Measurements from ENCODE around the gene SFXN3.

The SFXN3 gene

GRCh38 chr10:101060036-101060950, 29.3 kb downstream of the SFXN3 start:
- TF ChIP-seq GATA2 (IDR thresholded peaks at IDR 0.05; ENCODE audit: low read depth, low read length), result no peak
- TF ChIP-seq GATA3 (IDR thresholded peaks at IDR 0.05; ENCODE audit: low read depth, low read length), result no peak

DNA sequence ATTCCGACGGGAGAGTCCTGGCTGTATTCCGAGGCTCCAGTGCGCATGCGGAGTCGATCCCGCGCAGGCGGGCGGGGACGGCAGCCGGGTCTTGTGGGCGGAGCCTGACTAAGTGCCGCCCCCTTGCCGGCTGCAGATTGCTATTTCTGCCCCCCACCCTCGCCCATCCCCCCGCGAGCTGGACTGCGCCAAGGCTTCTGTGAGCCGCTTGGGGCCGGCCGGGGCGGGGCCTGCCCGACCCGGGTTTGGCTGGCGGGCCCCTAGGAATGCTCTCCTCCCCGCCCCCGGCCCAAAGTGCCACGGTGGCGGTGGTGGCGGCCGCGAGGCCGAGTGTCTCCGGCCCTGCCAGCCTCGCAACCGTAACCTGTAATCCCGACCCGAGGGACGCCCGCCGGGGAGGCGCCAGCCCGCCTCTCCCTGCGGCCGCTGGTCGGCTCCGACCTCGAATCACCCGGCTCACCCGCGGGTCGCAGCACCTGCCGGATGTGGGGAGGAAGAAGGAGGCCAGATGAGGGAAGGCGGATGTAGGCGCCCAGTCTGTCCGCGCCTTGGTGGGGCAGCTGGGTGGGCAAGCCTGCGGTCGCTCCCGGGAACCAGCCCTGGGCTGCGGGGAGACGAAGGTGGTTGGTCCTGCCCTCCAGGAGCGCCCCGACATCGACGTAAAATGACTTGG, 30.1 kb downstream of the SFXN3 start:
- TF ChIP-seq GATA2 (IDR thresholded peaks at IDR 0.05; ENCODE audit: low read depth, low read length) (no peak), GATA3 (IDR thresholded peaks at IDR 0.05; ENCODE audit: low read depth, low read length) (no peak)

- TF ChIP-seq GATA2 (IDR thresholded peaks at IDR 0.05; ENCODE audit: low read depth, low read length), result no peak
- TF ChIP-seq GATA3 (IDR thresholded peaks at IDR 0.05; ENCODE audit: low read depth, low read length), result no peak
Measured at GRCh38 chr10:101061624-101062231, 30.7 kb downstream of the SFXN3 start, which contains the start of gene KAZALD1. TSS of gene KAZALD1 (plus strand) at chr10:101061989. CDS start at chr10:101062593, 604 bp downstream.

- TF ChIP-seq GATA3 (IDR thresholded peaks at IDR 0.05; ENCODE audit: low read depth, low read length) (no peak), GATA2 (IDR thresholded peaks at IDR 0.05; ENCODE audit: low read depth, low read length) (no peak)
Measured at GRCh38 chr10:101062232-101063049, 31.4 kb downstream of the SFXN3 start.

GRCh38 chr10:101063050-101063525, 32.1 kb downstream of the SFXN3 start:
- no peak for TF ChIP-seq GATA3 (IDR thresholded peaks at IDR 0.05; ENCODE audit: low read depth, low read length)
- TF ChIP-seq GATA2 (IDR thresholded peaks at IDR 0.05; ENCODE audit: low read depth, low read length), result no peak

GRCh38 chr10:101063548-101064414, 32.7 kb downstream of the SFXN3 start:
- TF ChIP-seq GATA2 (IDR thresholded peaks at IDR 0.05; ENCODE audit: low read depth, low read length) (no peak), GATA3 (IDR thresholded peaks at IDR 0.05; ENCODE audit: low read depth, low read length) (no peak)

GRCh38 chr10:101064415-101065030, 33.5 kb downstream of the SFXN3 start:
- TF ChIP-seq GATA2 (IDR thresholded peaks at IDR 0.05; ENCODE audit: low read depth, low read length) (no peak), GATA3 (IDR thresholded peaks at IDR 0.05; ENCODE audit: low read depth, low read length) (no peak)

DNA sequence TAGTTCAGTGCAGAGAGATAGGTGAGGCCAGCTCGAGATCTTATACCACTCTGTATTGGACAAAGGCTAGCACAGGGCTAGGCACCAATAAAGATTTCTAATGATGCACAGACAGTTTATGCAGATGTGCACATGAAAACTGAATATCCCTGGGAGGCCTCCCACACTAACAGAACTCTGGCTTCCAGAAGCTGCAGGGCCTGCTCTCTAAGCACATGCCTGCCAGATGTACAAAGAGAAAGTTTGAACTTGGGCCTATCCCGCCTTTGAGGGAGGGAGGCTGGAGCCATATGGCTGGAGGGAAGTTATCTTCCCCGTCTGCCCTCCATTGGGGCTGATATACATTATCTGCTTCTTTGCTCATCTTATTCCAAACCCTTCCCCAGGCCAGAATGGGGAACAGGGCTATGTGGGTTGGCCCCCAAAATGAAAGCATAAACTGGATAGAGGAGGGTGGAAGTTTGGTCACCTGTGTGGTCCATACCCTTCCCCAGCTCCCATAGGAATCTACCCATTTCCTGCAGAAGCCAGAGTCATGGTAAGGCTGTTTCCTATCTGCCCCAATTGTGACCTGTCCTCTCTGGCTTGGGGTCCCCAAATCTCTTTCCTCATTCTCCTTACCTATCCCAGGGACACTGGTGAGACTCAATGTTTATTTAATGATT, 34.6 kb downstream of the SFXN3 start:
- TF ChIP-seq GATA2 (IDR thresholded peaks at IDR 0.05; ENCODE audit: low read depth, low read length) (no peak), GATA3 (IDR thresholded peaks at IDR 0.05; ENCODE audit: low read depth, low read length) (no peak)

GRCh38 chr10:101066146-101066895, 35.3 kb downstream of the SFXN3 start:
- TF ChIP-seq GATA2 (IDR thresholded peaks at IDR 0.05; ENCODE audit: low read depth, low read length) (no peak), GATA3 (IDR thresholded peaks at IDR 0.05; ENCODE audit: low read depth, low read length) (no peak)

DNA sequence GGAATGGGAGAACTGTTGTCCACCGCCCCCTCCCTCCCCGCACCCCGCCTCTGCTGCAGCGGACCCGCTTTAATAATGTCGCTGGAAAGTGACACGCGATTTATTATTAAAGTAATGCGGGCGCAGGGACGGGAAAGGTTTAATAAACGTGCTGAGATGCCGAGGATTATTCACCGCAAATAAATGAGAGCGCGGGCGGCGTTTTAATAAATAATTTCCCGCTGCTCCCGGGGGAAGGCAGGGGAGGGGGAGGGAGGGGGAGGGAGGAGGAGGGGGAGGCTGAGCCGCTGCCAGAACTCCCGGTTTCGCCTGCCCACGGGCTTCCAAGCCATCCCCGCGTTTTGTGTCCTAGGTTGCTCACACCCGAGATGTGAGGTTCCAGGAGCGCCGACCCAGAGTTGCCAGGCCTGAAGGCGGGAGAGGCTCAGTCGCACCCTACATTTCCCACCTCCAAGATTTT, 35.9 kb downstream of the SFXN3 start:
- no peak for TF ChIP-seq GATA2 (IDR thresholded peaks at IDR 0.05; ENCODE audit: low read depth, low read length)
- TF ChIP-seq GATA3 (IDR thresholded peaks at IDR 0.05; ENCODE audit: low read depth, low read length), result no peak

Data from SH-SY5Y (cell line).